Measurements from ENCODE around the gene DBF4B.
A peak's percentile ranks its signal among the peaks of the same experiment; 100 is the strongest.

DBF4B gene

DNA sequence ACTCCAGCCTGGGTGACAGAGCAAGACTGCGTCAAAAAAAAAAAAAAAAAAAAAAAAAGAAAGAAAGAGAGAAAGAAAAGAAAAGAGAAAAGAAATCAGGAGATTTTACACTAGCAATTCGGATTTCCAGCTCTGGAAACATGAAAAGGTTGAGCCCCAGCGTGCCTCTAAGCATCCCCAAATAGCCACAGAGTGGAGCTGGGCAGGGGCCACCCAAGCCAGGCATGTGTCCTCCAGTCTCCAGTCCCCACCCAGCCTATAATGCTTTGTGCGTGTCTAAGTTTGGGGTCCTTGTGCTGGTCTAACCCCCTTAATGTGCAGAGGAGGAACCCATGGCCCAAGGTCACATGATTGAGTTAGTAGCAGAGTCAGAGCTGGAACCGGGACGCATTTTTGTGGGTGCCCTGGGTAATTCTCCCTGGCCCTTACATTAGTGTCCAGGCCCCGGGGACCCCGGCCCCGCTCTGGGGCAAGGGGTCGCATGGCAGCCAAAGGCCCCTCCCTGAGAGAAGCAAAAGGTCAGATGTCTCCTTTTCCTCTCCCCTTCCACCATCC, 70.3 kb downstream of the DBF4B start:
- no peak for DNase-seq

GRCh38 chr17:44779211-44780025, 71.0 kb downstream of the DBF4B start:
- peak; percentile 82 for DNase-seq

GRCh38 chr17:44780161-44780560, 71.7 kb downstream of the DBF4B start:
- no peak for DNase-seq

- no peak for DNase-seq
Observed at GRCh38 chr17:44780845-44781480, 72.5 kb downstream of the DBF4B start.

- no peak for DNase-seq
Observed at GRCh38 chr17:44781551-44782325, 73.3 kb downstream of the DBF4B start.

DNA sequence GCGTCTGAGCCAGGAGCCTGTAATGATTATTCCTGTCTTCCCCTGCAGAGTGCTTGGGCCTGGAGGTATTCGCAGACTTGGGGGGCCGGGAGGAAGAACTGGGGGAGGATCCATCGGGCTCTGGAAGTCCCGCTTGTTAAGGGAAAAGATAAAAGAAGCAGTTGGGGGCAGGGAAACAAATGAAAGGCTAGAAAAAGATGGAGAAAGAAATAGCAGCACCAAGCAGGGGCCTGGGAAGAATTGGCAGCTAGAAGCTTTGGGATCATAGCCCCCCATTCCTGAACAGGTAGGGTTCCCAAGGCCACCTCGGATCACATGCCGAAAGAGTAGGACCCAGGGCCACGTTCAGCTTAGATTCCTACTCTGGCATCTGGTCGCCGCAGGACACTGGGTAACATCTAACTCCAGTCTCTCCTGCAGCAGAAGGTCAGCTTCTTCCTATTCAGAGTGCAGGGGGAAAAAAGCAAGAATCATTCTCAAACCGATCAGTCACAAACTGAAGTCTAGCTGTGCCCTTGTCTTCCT, 73.9 kb downstream of the DBF4B start:
- DNase-seq = no peak

- no peak for DNase-seq
Observed at GRCh38 chr17:44785921-44786320, 77.5 kb downstream of the DBF4B start.

DNA sequence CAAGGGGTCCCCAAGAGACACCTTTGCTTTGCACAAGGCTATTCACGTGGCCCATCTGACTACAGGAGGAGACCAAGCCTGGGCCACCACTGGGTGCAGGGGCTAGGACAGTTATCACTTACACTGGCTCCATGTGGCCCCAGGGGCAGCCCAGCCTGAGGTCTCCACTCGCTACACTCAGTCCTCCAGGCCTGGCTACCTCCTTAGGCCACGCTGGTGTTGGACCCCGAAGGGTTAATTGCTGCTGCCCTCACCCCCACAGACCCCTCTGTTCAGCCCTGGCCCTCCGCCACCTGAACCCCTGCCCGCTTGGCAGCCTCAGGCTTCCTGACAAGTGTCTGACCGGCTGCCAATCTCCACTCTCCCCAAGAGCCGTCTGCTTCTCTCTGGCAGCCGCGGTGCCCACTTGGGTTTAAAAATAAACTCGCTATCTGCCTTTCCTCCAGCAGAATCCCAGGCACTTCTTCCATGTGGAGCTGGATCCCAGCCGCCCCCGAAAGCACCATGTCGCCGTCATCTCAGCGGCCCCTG, 78.2 kb downstream of the DBF4B start:
- DNase-seq = no peak

- no peak for DNase-seq
Observed at GRCh38 chr17:44787271-44787940, 78.9 kb downstream of the DBF4B start.

DNA sequence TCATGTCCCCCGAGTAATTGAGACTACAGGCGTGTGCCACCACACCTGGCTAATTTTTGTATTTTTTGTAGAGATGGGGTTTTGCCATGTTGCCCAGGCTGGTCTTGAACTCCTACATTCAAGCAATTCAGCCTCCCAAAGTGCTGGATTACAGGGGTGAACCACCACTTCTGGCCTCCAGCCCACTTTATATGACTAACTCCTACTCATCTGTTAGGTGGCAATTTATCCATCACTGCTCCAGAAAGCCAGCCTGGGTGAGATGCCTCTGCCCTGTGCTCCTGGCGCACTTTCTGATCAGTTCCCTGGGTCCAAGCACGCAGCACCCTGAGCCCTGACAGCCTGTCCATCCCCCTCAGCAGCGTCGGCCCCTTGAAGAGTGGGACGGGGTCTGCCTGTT, 79.7 kb downstream of the DBF4B start:
- no peak for DNase-seq

DNA sequence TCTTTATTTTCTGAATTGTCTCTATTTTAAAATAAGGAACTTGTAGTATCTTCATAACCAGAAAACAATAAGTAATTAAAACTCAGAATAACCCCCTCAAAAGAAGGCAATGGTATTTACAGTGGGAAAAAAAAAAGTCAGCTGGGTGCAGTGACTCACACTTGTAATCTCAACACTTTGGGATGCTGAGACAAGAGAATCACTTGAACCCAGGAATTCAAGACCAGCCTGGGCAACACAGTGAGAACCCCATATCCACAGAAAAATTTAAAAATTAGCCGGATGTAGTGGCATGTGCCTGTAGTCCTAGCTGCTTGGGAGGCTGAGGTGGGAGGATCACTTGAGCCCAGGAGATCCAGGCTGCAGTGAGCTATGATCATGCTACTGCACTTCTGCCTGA, 83.8 kb downstream of the DBF4B start:
- no peak for DNase-seq

GRCh38 chr17:44793885-44794842, 85.7 kb downstream of the DBF4B start:
- no peak for DNase-seq

- DNase-seq = no peak
Observed at GRCh38 chr17:44794851-44795413, 86.5 kb downstream of the DBF4B start.

GRCh38 chr17:44795421-44795820, 87.0 kb downstream of the DBF4B start:
- DNase-seq = no peak

- no peak for DNase-seq
Observed at GRCh38 chr17:44795928-44796327, 87.5 kb downstream of the DBF4B start.

- no peak for DNase-seq
Observed at GRCh38 chr17:44796731-44797130, 88.3 kb downstream of the DBF4B start.

DNA sequence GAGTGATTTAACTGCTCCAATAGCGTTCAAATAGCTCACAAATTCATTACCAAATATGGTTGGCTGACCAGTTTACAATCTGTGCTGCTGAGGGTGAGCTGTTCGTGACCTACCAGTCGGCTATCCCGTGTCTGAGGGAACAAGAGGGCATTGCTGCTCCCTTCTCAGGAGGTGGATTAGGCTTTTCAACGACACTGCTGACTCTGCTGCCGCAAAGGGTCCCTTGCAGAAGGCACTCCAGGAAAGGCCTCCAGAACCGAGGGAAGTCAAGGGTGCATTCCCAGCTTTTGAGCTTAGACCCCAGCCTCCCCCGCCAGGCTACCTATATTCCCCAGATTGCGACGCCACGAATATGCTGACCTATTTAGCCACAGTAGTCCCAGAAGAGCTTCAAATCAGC, 89.3 kb downstream of the DBF4B start:
- no peak for DNase-seq

- DNase-seq = no peak
Observed at GRCh38 chr17:44798356-44798755, 89.9 kb downstream of the DBF4B start.

All from stimulated activated CD4-positive, alpha-beta T cell treated with anti-CD3 and anti-CD28 coated beads, Interleukin-12 subunit alpha, Interleukin-12 subunit beta, amount 100 ng/mL, for 4 hours (primary cell).